Measurements from ENCODE around the gene SPECC1. TPM values are rescaled to one million over a fixed set of nuclear protein-coding genes. Genes with fewer than 3 reads are reported as not detected.

SPECC1 gene
- total RNA-seq, 1 experiment from 2014 or later: 103 TPM

GRCh38 chr17:20246692-20247091 is 237.5 kb downstream of the SPECC1 start (continued):
- TF ChIP-seq ZNF512 (CRISPR knock-in tag; IDR thresholded peaks at IDR 0.05; ENCODE audit: borderline replicate concordance) (no peak), FOXP4 (CRISPR knock-in tag; IDR thresholded peaks at IDR 0.05) (no peak)

DNA sequence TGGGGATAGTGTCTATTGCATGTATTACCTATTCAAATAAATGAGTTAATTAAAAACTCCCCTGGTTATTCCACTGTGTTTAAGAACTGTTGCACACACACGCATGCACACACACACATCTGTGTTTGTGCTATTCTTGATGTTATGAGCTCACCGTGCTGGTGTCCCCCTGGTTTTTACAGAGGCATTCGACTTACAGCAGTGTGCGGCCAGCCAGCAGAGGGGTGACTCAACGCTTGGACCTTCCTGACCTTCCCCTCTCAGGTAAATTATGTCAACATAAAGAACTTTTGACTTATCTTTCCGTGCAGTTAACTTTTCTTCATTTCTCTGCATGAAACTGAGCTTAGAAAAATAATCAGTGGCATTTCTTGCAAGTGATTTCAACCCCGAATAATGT is 244.2 kb downstream of the SPECC1 start:
- H3K27ac Mint-ChIP-seq: no peak overlapping the region; the same call in 1 of the 2 replicates
- TF ChIP-seq EMX1 (CRISPR knock-in tag; IDR thresholded peaks at IDR 0.05): no peak
- no peak for TF ChIP-seq ZNF317 (CRISPR knock-in tag; IDR thresholded peaks at IDR 0.05; ENCODE audit: borderline replicate concordance, low read depth)
- TF ChIP-seq USF1 (CRISPR knock-in tag; IDR thresholded peaks at IDR 0.05): no peak
- TF ChIP-seq, protein P1, sequence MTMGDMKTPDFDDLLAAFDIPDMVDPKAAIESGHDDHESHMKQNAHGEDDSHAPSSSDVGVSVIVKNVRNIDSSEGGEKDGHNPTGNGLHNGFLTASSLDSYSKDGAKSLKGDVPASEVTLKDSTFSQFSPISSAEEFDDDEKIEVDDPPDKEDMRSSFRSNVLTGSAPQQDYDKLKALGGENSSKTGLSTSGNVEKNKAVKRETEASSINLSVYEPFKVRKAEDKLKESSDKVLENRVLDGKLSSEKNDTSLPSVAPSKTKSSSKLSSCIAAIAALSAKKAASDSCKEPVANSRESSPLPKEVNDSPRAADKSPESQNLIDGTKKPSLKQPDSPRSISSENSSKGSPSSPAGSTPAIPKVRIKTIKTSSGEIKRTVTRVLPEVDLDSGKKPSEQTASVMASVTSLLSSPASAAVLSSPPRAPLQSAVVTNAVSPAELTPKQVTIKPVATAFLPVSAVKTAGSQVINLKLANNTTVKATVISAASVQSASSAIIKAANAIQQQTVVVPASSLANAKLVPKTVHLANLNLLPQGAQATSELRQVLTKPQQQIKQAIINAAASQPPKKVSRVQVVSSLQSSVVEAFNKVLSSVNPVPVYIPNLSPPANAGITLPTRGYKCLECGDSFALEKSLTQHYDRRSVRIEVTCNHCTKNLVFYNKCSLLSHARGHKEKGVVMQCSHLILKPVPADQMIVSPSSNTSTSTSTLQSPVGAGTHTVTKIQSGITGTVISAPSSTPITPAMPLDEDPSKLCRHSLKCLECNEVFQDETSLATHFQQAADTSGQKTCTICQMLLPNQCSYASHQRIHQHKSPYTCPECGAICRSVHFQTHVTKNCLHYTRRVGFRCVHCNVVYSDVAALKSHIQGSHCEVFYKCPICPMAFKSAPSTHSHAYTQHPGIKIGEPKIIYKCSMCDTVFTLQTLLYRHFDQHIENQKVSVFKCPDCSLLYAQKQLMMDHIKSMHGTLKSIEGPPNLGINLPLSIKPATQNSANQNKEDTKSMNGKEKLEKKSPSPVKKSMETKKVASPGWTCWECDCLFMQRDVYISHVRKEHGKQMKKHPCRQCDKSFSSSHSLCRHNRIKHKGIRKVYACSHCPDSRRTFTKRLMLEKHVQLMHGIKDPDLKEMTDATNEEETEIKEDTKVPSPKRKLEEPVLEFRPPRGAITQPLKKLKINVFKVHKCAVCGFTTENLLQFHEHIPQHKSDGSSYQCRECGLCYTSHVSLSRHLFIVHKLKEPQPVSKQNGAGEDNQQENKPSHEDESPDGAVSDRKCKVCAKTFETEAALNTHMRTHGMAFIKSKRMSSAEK (CRISPR knock-in tag; IDR thresholded peaks at IDR 0.05; ENCODE audit: borderline replicate concordance): no peak
- no peak for TF ChIP-seq STAT6 (CRISPR knock-in tag; conservative IDR thresholded peaks at IDR 0.05; ENCODE audit: low read depth)
- TF ChIP-seq GRHL2 (CRISPR knock-in tag; IDR thresholded peaks at IDR 0.05; ENCODE audit: insufficient replicate concordance, severe bottlenecking): no peak
- no peak for TF ChIP-seq TEAD1 (CRISPR knock-in tag; IDR thresholded peaks at IDR 0.05)
- ATAC-seq (no peak), DNase-seq (ENCODE audit: low spot score) (no peak)
- no peaks in the 10 kb centered on the region for H3K4me1 Mint-ChIP-seq
- CTCF ChIA-PET: no interaction called here
- H3K36me3 Mint-ChIP-seq: peaks cover 57% of the 10 kb centered on the region
- no peak overlapping the region for H3K4me3 Mint-ChIP-seq
- H3K27me3 Mint-ChIP-seq (ENCODE audit: low read depth): no peaks in the 10 kb centered on the region
- POLR2A ChIA-PET: no interaction called here
- H3K9me3 Mint-ChIP-seq: peaks cover 10% of the 10 kb centered on the region

GRCh38 chr17:20254541-20254940 is 245.4 kb downstream of the SPECC1 start:
- ChIA-PET POLR2A (no interaction called here), CTCF (no interaction called here)
- Mint-ChIP-seq H3K36me3 (peaks cover 52% of the 10 kb centered on the region), H3K27me3 (ENCODE audit: low read depth) (no peaks in the 10 kb centered on the region), H3K27ac (no peak overlapping the region; the same call in none of the 2 replicates), H3K4me1 (no peaks in the 10 kb centered on the region), H3K4me3 (no peak overlapping the region), H3K9me3 (peaks cover 5% of the 10 kb centered on the region)
- TF ChIP-seq GTF2I (CRISPR knock-in tag; conservative IDR thresholded peaks at IDR 0.05): no peak
- TF ChIP-seq AR (CRISPR knock-in tag; IDR thresholded peaks at IDR 0.05): no peak
- TF ChIP-seq, protein P2, sequence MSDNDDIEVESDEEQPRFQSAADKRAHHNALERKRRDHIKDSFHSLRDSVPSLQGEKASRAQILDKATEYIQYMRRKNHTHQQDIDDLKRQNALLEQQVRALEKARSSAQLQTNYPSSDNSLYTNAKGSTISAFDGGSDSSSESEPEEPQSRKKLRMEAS (CRISPR knock-in tag; IDR thresholded peaks at IDR 0.05): no peak
- TF ChIP-seq ZNF317 (CRISPR knock-in tag; IDR thresholded peaks at IDR 0.05; ENCODE audit: borderline replicate concordance, low read depth): no peak
- no peak for ATAC-seq
- DNase-seq (ENCODE audit: low spot score): no peak
